HPDE6-E6E7 (cell line): ENCODE data around the gene LRRN4.
"Not testable (repeated sequence)": the region's sequence is repeated elsewhere in the genome, so short reads cannot be mapped to it uniquely, and the experiment has no call there.

Experiments
- DNase-seq: peaks from one replicate; pipeline ENCODE4 v3.0.0; 2011; ENCODE audit warnings: missing footprints; ENCODE audit errors: extremely low spot score

The LRRN4 gene

GRCh38 chr20:6058684-6059295 lies 4.9 kb upstream of the LRRN4 start:
- DNase-seq = no peak

GRCh38 chr20:6057691-6058090 lies 3.8 kb upstream of the LRRN4 start:
- DNase-seq = no peak

- DNase-seq = no peak
These were observed 3.3 kb upstream of the LRRN4 start for GRCh38 chr20:6057139-6057538.

GRCh38 chr20:6055981-6056569 lies 2.2 kb upstream of the LRRN4 start:
- no peak for DNase-seq

DNA sequence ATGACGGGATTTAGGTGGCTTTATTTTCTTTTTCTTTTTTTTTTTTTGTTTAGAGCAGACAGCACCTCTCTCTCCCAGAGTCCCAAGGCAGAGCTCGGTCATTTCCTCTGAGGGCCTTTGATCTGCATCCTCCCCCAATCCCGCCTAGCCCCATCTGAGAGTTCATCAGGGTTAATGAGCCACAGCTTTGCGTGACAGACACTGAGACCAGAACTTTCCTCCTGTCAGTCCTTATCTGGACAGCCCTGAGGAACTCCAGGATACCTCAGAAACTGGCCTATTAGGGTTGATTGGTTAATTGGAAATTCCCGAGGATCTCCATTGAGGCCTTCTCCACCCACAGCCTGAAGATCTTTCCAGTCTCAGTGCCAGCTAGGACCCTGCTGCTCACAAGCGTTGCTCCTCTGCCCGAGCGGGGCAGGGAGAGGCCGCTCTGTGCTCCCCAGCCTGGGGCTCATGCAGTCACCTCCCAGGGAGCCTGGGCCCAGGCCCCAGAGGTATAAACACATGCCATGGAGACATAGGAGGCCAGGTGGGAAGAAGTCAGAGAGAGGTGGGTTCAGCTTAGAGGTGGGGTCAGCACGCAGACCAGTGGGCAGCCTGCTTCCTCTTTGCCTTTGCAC lies 1.4 kb upstream of the LRRN4 start:
- no peak for DNase-seq

GRCh38 chr20:6054689-6055051 lies 810 bp upstream of the LRRN4 start:
- not testable (repeated sequence) for DNase-seq

GRCh38 chr20:6053064-6053775 lies 640 bp downstream of the LRRN4 start:
- no peak for DNase-seq

DNA sequence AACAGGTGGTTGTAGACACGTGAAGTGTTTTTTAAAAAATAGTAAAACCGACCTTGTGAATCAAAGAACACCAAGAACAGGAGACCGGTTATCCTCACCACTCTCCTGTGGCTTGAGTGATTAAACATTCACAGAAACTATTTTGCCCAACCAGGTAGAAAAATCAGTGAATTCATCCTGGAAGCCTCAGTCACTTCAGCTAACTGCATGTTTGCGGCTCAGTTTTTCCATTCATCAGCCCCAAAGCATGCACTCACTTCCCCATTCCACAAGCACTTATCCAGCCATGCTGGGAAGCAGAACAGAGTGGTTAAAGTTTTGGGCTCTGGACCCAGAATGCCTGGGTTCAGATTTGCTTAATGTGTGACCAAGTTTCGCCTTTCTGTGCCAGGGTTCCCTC lies 2.4 kb downstream of the LRRN4 start:
- DNase-seq = peak; percentile 40

- no peak for DNase-seq
These were observed 5.5 kb downstream of the LRRN4 start for GRCh38 chr20:6048391-6048790.

GRCh38 chr20:6046432-6046831 lies 7.4 kb downstream of the LRRN4 start:
- DNase-seq = no peak

DNA sequence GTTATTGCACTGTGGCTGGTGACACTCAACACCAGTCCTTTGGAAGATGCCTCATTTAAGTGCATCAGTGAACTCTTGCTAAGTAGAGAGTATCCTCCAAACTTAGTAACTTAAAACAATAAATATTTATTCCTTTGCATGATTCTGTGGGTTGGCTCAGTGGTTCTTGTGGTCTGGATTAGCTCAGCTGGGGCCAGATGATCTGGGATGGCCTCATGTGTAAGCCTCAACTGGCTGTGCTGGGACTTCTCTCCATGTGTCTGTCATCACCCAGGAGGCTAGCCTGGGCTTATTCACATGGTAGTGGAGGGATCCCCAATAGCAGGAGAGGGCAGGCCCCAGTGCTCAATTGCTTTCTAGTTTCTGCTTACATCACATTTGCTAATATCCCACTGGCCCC lies 8.3 kb downstream of the LRRN4 start:
- no peak for DNase-seq

- no peak for DNase-seq
These were observed 9.7 kb downstream of the LRRN4 start for GRCh38 chr20:6044115-6044514.

DNA sequence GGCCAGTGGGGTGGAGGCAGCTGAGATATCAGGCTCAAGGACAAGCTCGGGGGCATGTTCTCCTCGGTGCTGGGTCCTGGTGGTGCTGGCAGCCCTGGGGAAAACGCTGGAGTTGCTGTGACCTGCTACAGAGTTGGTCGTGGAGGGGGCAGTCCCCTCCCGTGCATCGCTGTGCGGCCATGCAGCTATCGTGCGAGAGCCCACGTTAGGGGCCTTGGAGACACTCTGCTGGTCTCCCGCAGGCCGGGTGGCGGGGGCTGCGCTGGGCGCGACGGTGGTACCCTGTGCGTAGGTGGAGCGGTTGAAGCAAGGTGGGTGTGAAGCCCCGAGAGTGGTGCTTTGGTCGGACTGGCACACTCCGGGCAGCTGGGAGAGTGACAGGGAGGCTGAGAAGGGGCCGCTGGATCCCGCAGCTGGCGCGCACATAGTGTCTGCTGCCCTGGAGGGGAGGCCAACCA lies 12.0 kb downstream of the LRRN4 start:
- no peak for DNase-seq

- no peak for DNase-seq
These were observed 12.7 kb downstream of the LRRN4 start for GRCh38 chr20:6040958-6041807.

DNA sequence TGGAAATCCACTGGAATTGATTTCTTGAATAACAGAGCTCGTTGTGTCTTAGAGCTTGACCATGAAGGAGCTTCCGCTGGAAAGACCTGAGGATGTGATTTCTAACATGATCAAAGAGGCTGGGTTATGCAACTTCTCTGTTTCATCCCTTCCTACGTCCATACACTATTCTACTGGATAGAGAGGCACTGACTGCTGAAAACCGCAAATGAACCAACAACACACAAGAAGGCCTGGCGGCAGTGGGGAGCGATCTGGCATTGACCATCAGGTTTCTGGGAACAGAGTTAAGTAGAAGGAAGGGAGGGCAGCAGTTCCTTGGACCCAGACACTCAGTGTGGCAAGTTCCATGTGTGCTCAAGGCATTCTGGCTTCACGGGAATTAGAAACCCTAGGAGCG lies 13.3 kb downstream of the LRRN4 start:
- no peak for DNase-seq

DNA sequence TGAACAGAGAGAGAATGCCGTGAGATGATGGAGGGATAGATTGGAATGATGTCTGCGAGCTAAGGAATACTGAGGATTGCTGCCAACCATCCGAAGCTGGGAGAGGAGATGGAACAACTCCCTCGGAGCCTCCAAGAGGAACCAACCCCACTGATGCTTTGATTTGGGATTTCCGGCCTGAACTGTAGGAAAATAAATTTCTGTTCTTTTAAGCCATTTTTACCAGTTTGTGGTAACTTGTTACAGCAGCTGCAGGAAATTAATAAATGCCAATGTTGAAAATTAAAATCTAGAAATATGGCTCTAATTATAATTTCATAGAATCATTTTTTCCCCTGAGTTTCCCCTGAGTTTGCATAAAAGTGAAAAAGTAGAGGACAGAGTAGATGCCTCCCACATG lies 14.1 kb downstream of the LRRN4 start:
- DNase-seq = no peak

DNA sequence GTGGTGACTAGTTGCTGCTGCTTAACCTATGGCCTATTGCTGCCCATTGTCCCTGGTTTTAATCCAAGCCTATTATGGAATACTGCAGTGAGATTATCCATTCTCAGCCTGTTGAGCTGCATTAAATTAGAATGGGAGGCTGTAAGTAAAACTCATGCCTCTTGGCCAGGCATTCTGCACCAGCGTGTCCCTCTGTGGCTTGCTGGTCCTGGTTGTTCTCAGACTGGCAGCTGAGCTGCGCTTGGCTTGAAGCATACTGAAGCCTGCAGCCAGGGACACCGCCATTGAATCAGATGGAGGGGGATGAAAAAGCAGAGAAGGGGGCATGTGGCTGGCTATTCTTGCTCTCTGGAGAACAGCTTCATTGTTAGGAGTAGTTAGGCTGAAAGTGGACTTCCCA lies 15.6 kb downstream of the LRRN4 start:
- DNase-seq = no peak

GRCh38 chr20:6037082-6037481 lies 16.8 kb downstream of the LRRN4 start:
- DNase-seq = no peak

DNA sequence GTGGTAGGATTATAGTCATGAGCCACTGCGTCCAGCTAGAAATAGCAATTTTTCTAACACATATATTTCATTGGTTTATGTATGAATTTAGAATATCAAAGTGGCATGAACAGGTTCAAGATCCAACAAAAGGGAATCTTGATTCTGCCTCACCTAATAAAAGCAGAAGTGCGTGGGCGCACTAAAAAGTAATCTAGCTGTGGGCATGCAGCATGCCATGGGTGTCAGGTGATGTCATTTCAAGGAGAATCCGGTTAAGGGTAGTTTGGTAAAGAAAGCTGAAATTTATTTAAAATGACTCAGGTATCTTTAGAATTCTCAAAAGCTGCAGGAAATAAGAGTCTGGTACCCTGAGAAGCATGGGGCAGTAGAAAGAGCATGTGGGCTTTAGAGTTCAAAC lies 17.6 kb downstream of the LRRN4 start:
- DNase-seq = no peak

GRCh38 chr20:6034134-6034969 lies 19.5 kb downstream of the LRRN4 start:
- no peak for DNase-seq

DNA sequence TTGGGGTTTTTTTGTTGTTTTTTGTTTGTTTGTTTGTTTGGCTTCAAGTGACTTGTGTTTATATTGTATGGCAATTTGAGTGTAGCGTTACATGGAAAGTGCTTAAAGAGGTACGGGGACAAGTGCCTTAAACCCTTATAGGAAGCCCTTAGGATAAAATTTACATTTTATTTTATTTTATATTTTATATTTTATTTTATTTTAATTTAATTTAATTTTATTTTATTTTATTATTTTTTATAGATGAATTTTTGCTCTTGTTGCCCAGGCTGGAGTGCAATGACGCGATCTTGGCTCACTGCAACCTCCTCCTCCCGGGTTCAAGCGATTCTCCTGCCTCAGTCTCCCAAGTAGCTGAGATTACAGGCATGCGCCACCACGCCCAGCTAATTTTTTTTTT lies 21.0 kb downstream of the LRRN4 start:
- not testable (repeated sequence) for DNase-seq
